Hepatocyte (in vitro differentiated cells): Measurements from ENCODE around the gene GON4L.

ENCODE experiments used
- EZH2 ChIP-seq: fragments of 200-600 bp; sonication (generic); IDR thresholded peaks from 2 replicates; pipeline ENCODE4 v1.6.1; 2016; ENCODE audit warnings: antibody characterized with exemption, mild to moderate bottlenecking, borderline replicate concordance
- EZH2phosphoT487 ChIP-seq: fragments of 200-600 bp; sonication (generic); IDR thresholded peaks from one replicate; pipeline ENCODE4 v1.6.1; 2018; ENCODE audit warnings: antibody characterized with exemption, mild to moderate bottlenecking, low read depth, moderate library complexity; ENCODE audit not compliant: unreplicated experiment, severe bottlenecking
- TF ChIP-seq, protein P1 (sequence below): fragments of 200-600 bp; sonication (generic); IDR thresholded peaks from 2 replicates; pipeline ENCODE4 v1.5.1; 2016; ENCODE audit warnings: antibody characterized with exemption, mild to moderate bottlenecking; ENCODE audit not compliant: poor library complexity

DNA sequence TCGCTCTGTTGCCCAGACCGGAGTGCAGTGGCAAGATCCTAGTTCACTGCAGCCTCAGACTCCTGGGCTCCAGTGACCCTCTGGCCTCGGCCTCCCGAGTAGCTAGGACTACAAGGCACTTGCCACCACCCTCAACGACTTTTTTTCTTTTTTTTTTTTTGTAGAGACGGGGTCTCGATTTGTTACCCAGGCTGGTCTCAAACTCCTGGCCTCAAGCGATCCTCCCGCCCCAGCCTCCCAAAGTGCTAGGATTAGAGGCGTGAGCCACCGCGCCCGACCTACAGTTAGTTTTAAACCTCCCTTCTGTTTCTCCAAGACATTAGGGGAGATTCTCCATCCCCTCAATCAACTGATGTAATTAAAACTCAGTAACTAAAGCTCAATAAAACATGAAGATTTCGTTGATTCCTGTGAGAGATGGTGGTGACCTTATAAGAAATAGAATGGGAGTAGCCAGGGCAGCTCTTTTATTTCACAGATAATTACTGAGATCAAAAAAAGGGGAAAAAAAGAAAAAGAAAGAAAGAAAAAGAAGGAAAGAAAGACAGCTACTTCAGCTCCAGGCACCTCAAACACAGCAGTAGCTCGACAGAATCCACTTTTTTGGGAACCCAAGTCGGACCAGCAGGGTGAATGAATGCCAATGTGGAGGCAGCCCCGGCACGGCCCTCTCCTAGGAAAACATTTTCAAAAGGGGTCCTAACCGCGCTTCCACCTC lies 598 bp downstream of the GON4L start:
- TF ChIP-seq EZH2 (no peak), EZH2phosphoT487 (no peak)
- TF ChIP-seq, protein P1, sequence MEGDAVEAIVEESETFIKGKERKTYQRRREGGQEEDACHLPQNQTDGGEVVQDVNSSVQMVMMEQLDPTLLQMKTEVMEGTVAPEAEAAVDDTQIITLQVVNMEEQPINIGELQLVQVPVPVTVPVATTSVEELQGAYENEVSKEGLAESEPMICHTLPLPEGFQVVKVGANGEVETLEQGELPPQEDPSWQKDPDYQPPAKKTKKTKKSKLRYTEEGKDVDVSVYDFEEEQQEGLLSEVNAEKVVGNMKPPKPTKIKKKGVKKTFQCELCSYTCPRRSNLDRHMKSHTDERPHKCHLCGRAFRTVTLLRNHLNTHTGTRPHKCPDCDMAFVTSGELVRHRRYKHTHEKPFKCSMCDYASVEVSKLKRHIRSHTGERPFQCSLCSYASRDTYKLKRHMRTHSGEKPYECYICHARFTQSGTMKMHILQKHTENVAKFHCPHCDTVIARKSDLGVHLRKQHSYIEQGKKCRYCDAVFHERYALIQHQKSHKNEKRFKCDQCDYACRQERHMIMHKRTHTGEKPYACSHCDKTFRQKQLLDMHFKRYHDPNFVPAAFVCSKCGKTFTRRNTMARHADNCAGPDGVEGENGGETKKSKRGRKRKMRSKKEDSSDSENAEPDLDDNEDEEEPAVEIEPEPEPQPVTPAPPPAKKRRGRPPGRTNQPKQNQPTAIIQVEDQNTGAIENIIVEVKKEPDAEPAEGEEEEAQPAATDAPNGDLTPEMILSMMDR: no peak
